ENCODE results near the gene FOXO6. TPM values are rescaled to one million over a fixed set of nuclear protein-coding genes. Genes with fewer than 3 reads are reported as not detected.

FOXO6 gene
- total RNA-seq, 4 donors from 2014 or later, result 3.9 to 20.1 (median 7.6) TPM; not detected in 1

GRCh38 chr1:41371630-41372599 lies 10.7 kb downstream of the FOXO6 start:
- no peak overlapping the region for H3K4me3 ChIP-seq
- peaks cover 0 to 8% of the 10 kb centered on the region in 2 donors for H3K4me1 ChIP-seq
- no peaks in the 10 kb centered on the region for H3K9me3 ChIP-seq
- intact Hi-C loops (cut with DNase I; ENCODE audit: low total_unique reads), result no loop called here
- no peaks in the 10 kb centered on the region for H3K36me3 ChIP-seq
- H3K27ac ChIP-seq, result peak overlapping the region in 1 of 2 donors; percentile 3
- no peaks in the 10 kb centered on the region for H3K27me3 ChIP-seq
- no peak for TF ChIP-seq POLR2A (IDR thresholded peaks at IDR 0.05)
- TF ChIP-seq, protein P1, sequence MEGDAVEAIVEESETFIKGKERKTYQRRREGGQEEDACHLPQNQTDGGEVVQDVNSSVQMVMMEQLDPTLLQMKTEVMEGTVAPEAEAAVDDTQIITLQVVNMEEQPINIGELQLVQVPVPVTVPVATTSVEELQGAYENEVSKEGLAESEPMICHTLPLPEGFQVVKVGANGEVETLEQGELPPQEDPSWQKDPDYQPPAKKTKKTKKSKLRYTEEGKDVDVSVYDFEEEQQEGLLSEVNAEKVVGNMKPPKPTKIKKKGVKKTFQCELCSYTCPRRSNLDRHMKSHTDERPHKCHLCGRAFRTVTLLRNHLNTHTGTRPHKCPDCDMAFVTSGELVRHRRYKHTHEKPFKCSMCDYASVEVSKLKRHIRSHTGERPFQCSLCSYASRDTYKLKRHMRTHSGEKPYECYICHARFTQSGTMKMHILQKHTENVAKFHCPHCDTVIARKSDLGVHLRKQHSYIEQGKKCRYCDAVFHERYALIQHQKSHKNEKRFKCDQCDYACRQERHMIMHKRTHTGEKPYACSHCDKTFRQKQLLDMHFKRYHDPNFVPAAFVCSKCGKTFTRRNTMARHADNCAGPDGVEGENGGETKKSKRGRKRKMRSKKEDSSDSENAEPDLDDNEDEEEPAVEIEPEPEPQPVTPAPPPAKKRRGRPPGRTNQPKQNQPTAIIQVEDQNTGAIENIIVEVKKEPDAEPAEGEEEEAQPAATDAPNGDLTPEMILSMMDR (IDR thresholded peaks at IDR 0.05), result no peak
- no peak for DNase-seq

GRCh38 chr1:41372600-41372993 lies 11.4 kb downstream of the FOXO6 start:
- no peaks in the 10 kb centered on the region for H3K27me3 ChIP-seq
- H3K27ac ChIP-seq, result peak overlapping the region in 1 of 2 donors; percentile 3
- no peaks in the 10 kb centered on the region for H3K9me3 ChIP-seq
- DNase-seq, result no peak
- intact Hi-C loops (cut with DNase I; ENCODE audit: low total_unique reads), result no loop called here
- TF ChIP-seq, protein P1 (IDR thresholded peaks at IDR 0.05), result no peak
- no peak for TF ChIP-seq POLR2A (IDR thresholded peaks at IDR 0.05)
- no peak overlapping the region for H3K4me3 ChIP-seq
- no peaks in the 10 kb centered on the region for H3K36me3 ChIP-seq
- peaks cover 0 to 8% of the 10 kb centered on the region in 2 donors for H3K4me1 ChIP-seq

- TF ChIP-seq POLR2A (IDR thresholded peaks at IDR 0.05), result no peak
- TF ChIP-seq, protein P1 (IDR thresholded peaks at IDR 0.05), result no peak
- intact Hi-C loops (cut with DNase I; ENCODE audit: low total_unique reads), result no loop called here
- H3K9me3 ChIP-seq, result no peaks in the 10 kb centered on the region
- no peak for DNase-seq
- H3K27me3 ChIP-seq, result no peaks in the 10 kb centered on the region
- no peak overlapping the region for H3K27ac ChIP-seq
- H3K4me1 ChIP-seq, result peaks cover 0 to 8% of the 10 kb centered on the region in 2 donors
- H3K36me3 ChIP-seq, result no peaks in the 10 kb centered on the region
- no peak overlapping the region for H3K4me3 ChIP-seq
These were observed 12.1 kb downstream of the FOXO6 start for GRCh38 chr1:41373373-41373772.

GRCh38 chr1:41374711-41375110 lies 13.5 kb downstream of the FOXO6 start:
- TF ChIP-seq POLR2A (IDR thresholded peaks at IDR 0.05), result no peak
- TF ChIP-seq, protein P1 (IDR thresholded peaks at IDR 0.05), result no peak
- intact Hi-C loops (cut with DNase I; ENCODE audit: low total_unique reads), result no loop called here
- Histone ChIP-seq H3K27me3 (no peaks in the 10 kb centered on the region), H3K36me3 (no peaks in the 10 kb centered on the region), H3K4me1 (peaks cover 0 to 8% of the 10 kb centered on the region in 2 donors), H3K4me3 (no peak overlapping the region), H3K9me3 (no peaks in the 10 kb centered on the region), H3K27ac (no peak overlapping the region)
- no peak for DNase-seq

GRCh38 chr1:41377397-41377796 lies 16.2 kb downstream of the FOXO6 start:
- no peaks in the 10 kb centered on the region for H3K27me3 ChIP-seq
- DNase-seq, result no peak
- H3K27ac ChIP-seq, result no peak overlapping the region
- H3K36me3 ChIP-seq, result no peaks in the 10 kb centered on the region
- peaks cover 0 to 8% of the 10 kb centered on the region in 2 donors for H3K4me1 ChIP-seq
- H3K4me3 ChIP-seq, result no peak overlapping the region
- H3K9me3 ChIP-seq, result no peaks in the 10 kb centered on the region
- intact Hi-C loops (cut with DNase I; ENCODE audit: low total_unique reads), result no loop called here
- no peak for TF ChIP-seq POLR2A (IDR thresholded peaks at IDR 0.05)
- TF ChIP-seq, protein P1 (IDR thresholded peaks at IDR 0.05), result no peak
